DMS79 (cell line): Measurements from ENCODE around the gene AK5.
A peak's percentile ranks its signal among the peaks of the same experiment; 100 is the strongest.

ENCODE experiments used
- DNase-seq: peaks from one replicate; lab custom pipeline; 2025; lab: John Stamatoyannopoulos, UW

The AK5 gene

GRCh38 chr1:77592906-77593305 lies 311.1 kb downstream of the AK5 start:
- DNase-seq = no peak

GRCh38 chr1:77594366-77595112 lies 312.7 kb downstream of the AK5 start:
- DNase-seq = no peak

GRCh38 chr1:77597310-77597709 lies 315.5 kb downstream of the AK5 start:
- DNase-seq = no peak

GRCh38 chr1:77605246-77606026 lies 323.6 kb downstream of the AK5 start:
- DNase-seq = peak; percentile 10

- no peak for DNase-seq
Observed at GRCh38 chr1:77608893-77609292, 327.1 kb downstream of the AK5 start.
